Measurements from ENCODE around the gene EXOC3.
"Not testable (repeated sequence)": the region's sequence is repeated elsewhere in the genome, so short reads cannot be mapped to it uniquely, and the experiment has no call there.

The EXOC3 gene

DNA sequence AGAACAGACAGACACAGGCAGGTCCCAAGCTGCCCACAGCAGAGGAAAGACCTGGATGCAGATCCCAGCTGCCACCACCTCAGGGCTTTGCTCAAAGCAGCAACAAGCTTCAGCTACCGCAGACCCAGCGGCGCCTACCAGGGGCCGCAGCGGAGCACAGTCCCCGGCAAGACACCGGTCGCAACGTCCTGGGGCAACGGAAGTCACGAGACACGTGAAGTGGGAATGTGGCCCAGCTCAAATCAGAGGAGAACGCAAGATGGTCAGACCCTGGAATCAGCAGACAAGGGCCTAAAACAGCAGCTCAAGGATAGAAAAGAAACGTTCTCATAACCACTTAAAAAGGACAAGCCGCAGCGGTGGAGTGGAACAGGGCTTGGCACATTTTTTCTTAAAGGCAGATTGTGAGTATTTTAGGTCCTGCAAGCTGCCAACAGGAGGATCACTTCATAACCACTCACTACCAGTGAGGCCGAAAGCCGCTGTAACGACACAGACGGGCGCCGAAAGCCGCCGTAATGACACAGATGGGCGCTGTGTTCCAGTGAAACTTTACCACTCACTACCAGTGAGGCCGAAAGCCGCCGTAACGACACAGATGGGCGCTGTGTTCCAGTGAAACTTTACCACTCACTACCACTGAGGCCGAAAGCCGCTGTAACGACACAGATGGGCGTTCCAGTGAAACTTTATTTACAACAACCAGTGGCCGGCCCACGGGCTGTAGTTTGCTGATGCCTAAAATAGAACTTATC is 59.5 kb downstream of the EXOC3 start:
- DNase-seq (ENCODE audit: low read depth) = no peak

DNA sequence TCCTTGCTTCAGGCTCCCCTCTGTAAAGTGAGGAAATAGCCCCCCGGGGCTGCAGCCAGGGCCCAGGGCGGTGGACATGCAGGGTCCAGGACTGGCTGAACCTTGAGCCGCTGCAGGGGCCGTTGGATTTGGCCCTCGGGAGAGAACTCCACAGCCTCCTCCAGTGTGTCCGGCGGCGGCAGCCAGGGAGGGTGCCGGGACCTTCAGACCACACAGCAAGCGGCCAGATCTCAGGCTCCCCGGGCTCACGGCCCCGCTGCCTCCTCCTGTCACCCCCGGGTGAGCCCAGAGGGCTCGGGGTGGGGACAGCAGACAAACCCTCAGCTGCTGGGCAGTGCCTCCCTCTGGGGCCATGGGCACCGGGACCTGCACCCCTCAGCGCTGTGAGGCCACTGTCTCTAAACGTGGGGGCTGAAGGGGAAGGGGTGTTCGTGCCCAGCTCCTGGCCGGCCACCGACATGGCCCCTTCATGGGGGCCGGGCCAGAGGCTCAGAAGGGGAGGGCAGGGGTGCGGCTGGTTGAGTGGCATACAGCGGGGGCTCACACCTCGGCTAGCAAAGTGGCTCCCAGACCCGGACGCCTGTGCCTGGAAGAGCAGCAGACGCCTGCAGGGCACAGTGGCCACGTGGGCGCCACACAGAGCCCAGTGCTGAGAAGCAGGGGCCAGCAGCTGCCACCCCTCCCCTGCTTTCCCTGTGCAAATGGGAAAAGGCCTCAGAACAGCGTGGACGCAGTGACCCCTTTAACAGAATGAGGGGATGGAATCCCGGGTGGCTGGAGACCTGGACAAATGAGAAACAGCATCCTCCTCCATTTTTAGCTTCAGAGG is 61.6 kb downstream of the EXOC3 start:
- no peak for DNase-seq (ENCODE audit: low read depth)

DNA sequence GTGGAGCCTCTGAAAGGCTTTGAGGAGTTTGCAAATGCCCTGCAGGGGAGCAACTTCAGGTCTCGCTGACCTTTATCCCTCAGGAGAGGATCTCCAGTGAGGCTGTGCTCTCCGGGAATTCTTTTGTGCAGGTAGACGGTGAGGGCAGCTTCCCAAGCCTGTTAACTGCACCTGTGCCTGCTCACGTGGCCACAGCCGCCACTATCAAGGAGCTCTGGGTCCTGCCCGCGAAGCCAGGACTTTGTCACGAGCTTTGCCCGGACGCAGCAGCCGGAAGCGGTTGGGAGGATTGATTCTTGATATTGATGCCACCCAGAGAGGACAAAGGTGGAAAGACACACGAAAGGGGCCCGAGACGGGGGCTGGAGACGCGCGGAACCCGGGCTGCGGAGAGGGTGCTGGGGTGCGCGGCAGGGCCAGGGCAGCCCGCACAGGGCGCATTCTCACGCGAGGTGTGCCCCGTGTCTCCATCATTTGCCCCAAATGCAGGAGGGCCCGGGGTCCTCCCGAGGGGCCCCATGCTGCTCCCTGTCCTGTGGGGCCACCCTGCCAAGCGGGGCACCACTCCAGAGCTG is 63.1 kb downstream of the EXOC3 start:
- DNase-seq (ENCODE audit: low read depth) = no peak

DNA sequence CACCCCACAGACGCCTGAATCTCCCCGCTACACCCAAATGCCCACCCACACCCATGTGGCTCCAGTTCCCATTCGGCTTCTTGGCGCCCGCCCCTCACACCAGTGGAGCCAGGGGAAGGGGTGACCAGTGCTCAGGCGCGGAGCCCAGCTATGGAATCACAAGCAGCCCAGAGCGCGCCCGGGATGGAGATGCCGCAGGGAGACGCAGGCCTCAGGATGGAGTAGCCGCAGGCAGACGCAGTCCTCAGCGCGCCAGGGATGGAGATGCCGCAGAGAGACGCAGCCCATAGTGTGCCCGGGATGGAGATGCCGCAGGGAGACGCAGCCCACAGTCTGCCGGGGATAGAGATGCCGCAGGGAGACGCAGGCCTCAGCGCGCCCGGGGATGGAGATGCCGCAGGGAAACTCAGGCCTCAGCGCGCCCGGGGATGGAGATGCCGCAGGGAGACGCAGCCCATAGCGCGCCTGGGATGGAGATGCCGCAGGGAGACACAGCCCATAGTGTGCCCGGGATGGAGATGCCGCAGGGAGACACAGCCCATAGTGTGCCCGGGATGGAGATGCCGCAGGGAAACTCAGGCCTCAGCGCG is 65.1 kb downstream of the EXOC3 start:
- DNase-seq (ENCODE audit: low read depth) = not testable (repeated sequence)

DNA sequence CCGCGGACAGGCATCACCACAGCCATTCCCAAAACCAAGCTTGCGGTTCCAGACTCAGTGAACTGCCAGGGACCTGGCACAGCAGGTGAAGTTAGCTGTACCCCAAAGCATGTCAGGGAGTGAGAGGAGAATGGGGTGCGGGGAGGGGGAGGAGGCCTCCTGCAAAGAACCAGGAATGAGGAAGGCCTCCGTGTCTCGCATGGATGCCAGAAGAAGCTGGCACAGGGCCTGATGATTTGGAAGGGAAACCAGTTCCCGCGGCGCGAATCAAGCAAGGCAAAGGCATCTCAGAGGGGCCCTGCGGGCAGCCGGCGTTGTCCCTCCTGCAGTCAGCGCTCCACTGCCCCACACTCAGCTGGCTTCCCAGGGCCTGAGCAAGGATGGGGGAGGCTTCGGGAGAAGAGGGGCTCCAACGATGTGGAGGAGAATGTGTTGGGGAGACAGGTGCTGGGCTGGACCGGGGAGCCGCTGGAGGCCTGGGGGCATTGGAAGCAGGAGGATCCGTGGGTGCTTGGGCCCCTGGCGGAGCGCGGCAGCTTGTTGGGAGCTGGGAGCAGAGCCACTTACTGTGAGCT is 66.7 kb downstream of the EXOC3 start:
- DNase-seq (ENCODE audit: low read depth) = no peak

DNA sequence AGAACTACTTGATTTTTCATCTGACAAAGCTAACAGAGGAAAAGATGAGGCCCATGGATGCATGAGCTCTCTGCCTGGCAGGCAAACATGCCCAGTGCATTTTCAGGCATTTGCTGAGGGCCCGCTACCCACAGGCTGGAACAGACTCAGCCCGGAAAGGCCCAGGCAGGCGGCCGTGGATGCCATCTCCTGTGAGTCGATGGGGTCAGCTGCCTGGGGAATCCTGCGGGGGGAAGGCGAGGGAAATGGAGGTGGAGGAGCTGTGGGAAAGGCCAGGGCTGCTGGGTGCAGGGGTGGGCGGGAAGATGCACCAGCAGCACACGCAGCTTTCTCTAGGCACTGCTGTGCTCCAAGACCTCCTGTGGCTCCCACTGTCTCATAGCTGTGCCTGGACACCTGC is 67.5 kb downstream of the EXOC3 start:
- no peak for DNase-seq (ENCODE audit: low read depth)

DNA sequence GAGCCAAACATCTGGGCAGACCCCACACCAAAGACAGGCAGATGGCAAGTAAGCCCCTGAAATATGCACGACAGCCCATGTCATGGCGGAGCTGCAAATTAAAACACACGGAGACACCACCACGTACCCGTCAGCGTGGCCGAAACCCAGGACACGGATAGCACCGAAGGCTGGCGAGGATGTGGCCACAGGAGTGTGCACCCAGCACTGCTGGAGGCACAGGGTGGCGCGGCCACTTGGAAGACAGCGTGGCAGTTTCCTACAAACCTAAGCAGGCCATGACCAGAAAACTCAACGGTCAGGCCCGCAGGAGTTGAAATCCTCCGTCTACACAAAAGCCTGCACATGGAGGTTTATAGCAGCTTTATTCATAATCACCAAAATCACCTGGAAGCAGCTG is 68.5 kb downstream of the EXOC3 start:
- no peak for DNase-seq (ENCODE audit: low read depth)

DNA sequence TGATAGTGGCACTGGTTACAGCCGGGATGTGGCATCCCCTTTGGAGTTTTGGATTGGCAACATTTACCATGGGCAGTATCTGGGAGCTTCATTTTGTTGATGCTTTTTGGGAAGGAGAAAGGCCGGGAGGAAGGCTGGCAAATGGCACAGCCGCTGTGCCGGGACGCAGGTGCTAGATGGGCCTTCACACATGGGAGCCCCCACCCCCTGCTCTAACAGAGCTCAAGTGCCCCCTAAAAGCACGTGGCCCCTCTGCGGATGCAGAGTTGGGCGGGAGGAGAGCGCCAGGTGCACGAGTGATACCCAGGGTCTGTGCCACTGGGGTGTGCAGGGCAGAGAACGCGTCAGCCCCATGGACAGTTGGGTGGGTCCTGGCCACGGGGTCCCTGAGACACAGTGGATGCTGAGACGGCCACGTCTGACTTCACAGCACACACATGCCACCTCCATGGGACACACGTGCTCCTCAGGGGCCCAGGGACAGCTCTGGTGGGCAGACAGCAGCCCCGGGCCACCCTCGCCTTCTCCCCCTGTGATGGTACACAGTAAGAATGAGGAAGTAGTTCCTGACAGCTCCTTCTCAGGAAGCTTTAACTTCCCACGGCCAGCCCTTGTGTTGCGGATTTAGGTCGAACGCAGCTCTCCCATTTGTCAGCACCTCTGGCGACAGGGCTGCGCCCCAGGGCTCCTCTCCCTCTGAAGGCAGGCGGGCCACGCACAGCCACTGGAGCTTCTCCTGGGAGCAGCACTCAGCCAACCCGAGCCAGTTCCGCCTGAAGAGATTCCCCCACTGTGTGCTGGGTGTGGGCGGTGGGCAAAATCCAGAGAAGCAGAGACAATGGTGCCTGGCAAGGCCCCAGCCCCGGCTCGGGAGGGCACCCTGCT is 70.5 kb downstream of the EXOC3 start:
- DNase-seq (ENCODE audit: low read depth) = no peak

DNA sequence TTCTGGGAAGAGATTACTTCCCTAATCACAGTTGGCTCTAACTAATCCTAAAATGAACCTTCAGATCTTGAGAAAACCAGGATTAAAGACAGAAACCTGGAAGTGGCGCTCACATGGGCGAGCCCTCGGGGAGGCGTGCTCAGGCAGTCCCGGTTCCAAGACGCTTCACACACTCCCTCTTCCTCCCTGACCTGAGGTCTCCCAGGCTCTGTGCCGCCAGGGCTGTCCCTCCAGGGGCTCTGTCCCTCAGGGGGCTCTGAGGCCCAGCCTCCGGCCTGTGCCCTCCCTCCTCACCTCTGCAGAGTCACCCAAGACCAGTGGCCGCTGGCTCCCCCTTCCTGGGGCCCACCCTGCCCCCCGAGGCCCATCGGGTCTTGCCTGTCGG is 71.1 kb downstream of the EXOC3 start:
- no peak for DNase-seq (ENCODE audit: low read depth)

DNA sequence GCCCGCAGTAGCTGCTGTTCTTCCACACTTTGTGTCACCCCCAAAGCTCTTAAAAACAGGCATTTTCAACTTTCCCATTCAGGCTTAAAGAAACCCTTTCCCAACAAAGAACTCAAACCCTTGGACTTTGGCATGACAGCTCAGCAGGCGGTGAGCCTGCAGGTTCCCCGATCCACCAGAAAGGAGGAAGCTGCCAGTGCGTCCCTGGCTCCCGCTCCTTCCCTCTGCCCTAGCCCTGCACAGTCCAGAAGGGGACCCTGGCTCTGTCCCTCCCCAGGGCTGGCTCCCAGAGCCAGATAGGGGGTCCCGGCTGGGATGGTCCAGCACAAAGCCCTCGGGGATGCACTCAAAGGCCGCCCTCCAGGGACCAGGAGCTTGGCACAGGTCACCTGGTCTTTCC is 71.7 kb downstream of the EXOC3 start:
- DNase-seq (ENCODE audit: low read depth) = no peak

DNA sequence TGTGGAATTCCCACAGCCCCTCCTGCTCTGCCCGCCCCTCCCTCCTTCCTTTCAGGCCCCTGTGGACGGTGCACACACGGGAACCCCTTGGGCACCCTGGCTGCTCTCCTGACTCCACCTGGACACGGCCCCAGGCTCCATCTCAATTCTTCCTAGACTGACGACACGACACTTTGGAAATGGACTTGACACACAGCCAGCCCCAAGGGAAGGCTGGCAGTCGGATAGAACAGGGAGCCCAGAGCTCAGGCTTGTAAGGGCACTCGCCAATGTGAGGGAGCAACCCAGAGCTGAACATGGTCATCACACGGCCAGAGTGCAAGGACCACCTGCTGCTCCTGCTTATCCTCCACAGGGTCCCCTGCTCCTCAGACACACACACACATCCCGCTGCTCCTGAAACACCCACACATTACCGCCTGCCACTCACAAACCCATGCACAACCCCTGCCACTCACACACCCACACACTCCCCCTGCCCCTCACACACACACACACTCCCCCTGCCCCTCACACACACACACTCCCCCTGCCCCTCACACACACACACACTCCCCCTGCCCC is 72.4 kb downstream of the EXOC3 start:
- no peak for DNase-seq (ENCODE audit: low read depth)

DNA sequence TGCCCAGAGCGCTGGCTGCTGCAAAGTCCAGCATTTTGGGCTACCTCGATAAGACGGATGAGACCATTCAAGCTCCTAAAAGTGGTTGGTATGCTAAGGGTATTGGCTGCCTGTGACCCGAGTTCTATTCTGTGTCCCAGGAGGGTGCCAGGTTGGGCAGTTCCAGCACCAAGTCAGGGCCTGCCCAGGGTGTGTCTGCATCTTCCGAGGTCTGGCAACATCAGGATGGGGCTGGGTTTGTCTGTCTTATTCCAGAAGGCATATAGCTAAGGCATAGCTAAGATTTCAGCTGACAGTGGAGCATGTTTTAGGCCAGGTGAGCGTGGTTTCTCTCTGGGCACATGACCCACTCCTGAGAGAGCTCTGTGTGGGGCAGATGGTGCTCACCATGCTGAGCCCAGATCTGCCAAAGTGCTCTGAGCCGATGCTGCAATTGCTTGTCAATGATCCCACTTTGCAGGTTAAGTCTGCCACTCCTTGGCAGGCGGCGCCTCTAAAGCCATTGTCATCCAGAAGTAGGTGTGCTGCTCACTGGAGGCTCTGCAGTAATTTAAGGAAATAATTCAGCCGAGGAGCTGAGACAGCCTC is 73.5 kb downstream of the EXOC3 start:
- no peak for DNase-seq (ENCODE audit: low read depth)
